Hematopoietic multipotent progenitor cell treated with erythropoietin and hydrocortisone succinate and interleukin-3 and kit ligand, for 8 days (in vitro differentiated cells): ENCODE results near the gene RNF5.
"Not testable (repeated sequence)": the region's sequence is repeated elsewhere in the genome, so short reads cannot be mapped to it uniquely, and the experiment has no call there.

Experiments
- DNase-seq: peaks from one replicate; pipeline ENCODE4 v3.0.0-alpha.2; 2015

Gene RNF5

GRCh38 chr6:32190911-32191677, 12.9 kb downstream of the RNF5 start:
- DNase-seq: no peak

GRCh38 chr6:32191696-32192607, 13.7 kb downstream of the RNF5 start:
- DNase-seq: no peak

GRCh38 chr6:32192608-32193039, 14.4 kb downstream of the RNF5 start, which contains the start of gene GPSM3:
TSS of gene GPSM3 (minus strand) at chr6:32192643. CDS start at chr6:32192513, 130 bp downstream.
- peak; percentile 57 for DNase-seq

GRCh38 chr6:32193096-32193495, 14.9 kb downstream of the RNF5 start:
- not testable (repeated sequence) for DNase-seq

GRCh38 chr6:32194388-32194787, 16.2 kb downstream of the RNF5 start:
- no peak for DNase-seq

- DNase-seq: peak; percentile 83
These were observed 16.8 kb downstream of the RNF5 start for GRCh38 chr6:32194825-32195651.

GRCh38 chr6:32195652-32195901, 17.4 kb downstream of the RNF5 start:
- peak; percentile 99 for DNase-seq

- peak; percentile 71 for DNase-seq
These were observed 17.9 kb downstream of the RNF5 start for GRCh38 chr6:32195902-32196681.

- DNase-seq: peak; percentile 70
These were observed 18.7 kb downstream of the RNF5 start for GRCh38 chr6:32196682-32197616.

- no peak for DNase-seq
These were observed 20.1 kb downstream of the RNF5 start for GRCh38 chr6:32198345-32198696.

- no peak for DNase-seq
These were observed 20.7 kb downstream of the RNF5 start for GRCh38 chr6:32198866-32199265.

- no peak for DNase-seq
These were observed 22.7 kb downstream of the RNF5 start for GRCh38 chr6:32200711-32201475.

GRCh38 chr6:32202186-32202585, 24.0 kb downstream of the RNF5 start:
- no peak for DNase-seq

- DNase-seq: no peak
These were observed 25.4 kb downstream of the RNF5 start for GRCh38 chr6:32203426-32204267.

- DNase-seq: no peak
These were observed 26.1 kb downstream of the RNF5 start for GRCh38 chr6:32204268-32204715.

GRCh38 chr6:32208996-32209395, 30.8 kb downstream of the RNF5 start:
- no peak for DNase-seq

GRCh38 chr6:32210191-32210601, 32.0 kb downstream of the RNF5 start:
- DNase-seq: no peak

- not testable (repeated sequence) for DNase-seq
These were observed 33.2 kb downstream of the RNF5 start for GRCh38 chr6:32211432-32211831.

GRCh38 chr6:32212076-32212760, 34.0 kb downstream of the RNF5 start:
- no peak for DNase-seq
